ENCODE data around the gene CLP1. TPM values are rescaled to one million over a fixed set of nuclear protein-coding genes. Genes with fewer than 3 reads are reported as not detected.

CLP1 gene
- 8.6 and 8.8 TPM in 2 replicates for total RNA-seq (2013; cell fraction: nucleolus; rRNA removed)
- total RNA-seq (2014; rRNA removed) (21.3 and 22.0 TPM in 2 replicates), total RNA-seq (2014; rRNA removed; fragmentation: Illumina TruSeq; extraction: Trizol) (23.9 and 24.0 TPM in 2 replicates), total RNA-seq (2021) (19.9 and 20.0 TPM in 2 replicates), polyA plus RNA-seq (2011; rRNA removed) (29.1 and 31.7 TPM in 2 replicates), polyA plus RNA-seq (2014; fragmentation: Illumina TruSeq; extraction: Trizol) (23.9 and 30.0 TPM in 2 replicates), polyA plus RNA-seq (2014; fragmentation: Nextera tagmentation; extraction: Ambion mirVana) (10 to 100 TPM; 33.6 to 45.7 TPM), polyA plus RNA-seq (2014; rRNA removed) (20.7 and 21.2 TPM in 2 replicates), polyA plus RNA-seq (2016; fragmentation: Nextera tagmentation; extraction: Ambion mirVana) (10 to 100 TPM; 31.6 to 36.3 TPM), polyA minus RNA-seq (2011; rRNA and poly(A)+ RNA removed) (31.1 and 41.7 TPM in 2 replicates), Bru-seq, nascent RNA (percentile 81 among the genes with signal in this experiment), BruChase-seq, experiment 1, labeled RNA remaining after a 6-hour chase (percentile 58 among the genes with signal in this experiment), BruChase-seq, experiment 2, labeled RNA remaining after a 2-hour chase (percentile 91 among the genes with signal in this experiment)
- polyA plus RNA-seq (2011; ENCODE audit: low read depth) = 11.6 TPM
- polyA plus RNA-seq (2011; cell fraction: cytosol; rRNA removed) = 34.3 and 38.5 TPM in 2 replicates
- 21.4 and 28.7 TPM in 2 replicates for polyA plus RNA-seq (2011; cell fraction: nucleus; rRNA removed)
- polyA plus RNA-seq (2012) = 15.0 and 16.3 TPM in 2 replicates
- polyA minus RNA-seq (2011; cell fraction: cytosol; rRNA and poly(A)+ RNA removed) = 7.4 and 8.5 TPM in 2 replicates
- polyA minus RNA-seq (2011; cell fraction: nucleus; rRNA and poly(A)+ RNA removed) = 7.6 and 10.2 TPM in 2 replicates
- long read RNA-seq, experiment 1, transcript CLP1-205 (3 exons, 2,435 nt) = major isoform, 49 of 51 reads
- long read RNA-seq, experiment 1, partial matches to known transcripts = 1 of 51 reads
- long read RNA-seq, experiment 1, other reads (novel, unspliced or antisense) = 1 of 51 reads
- long read RNA-seq, experiment 2, transcript CLP1-202 (3 exons, 1,392 nt) = minor isoform, 8 of 399 reads
- long read RNA-seq, experiment 2, transcript CLP1-205 (3 exons, 2,435 nt) = major isoform, 368 of 399 reads
- long read RNA-seq, experiment 2, partial matches to known transcripts = 14 of 399 reads
- long read RNA-seq, experiment 2, other reads (novel, unspliced or antisense) = 8 of 399 reads

- ATAC-seq (peak; percentile 99), DNase-seq (ENCODE audit: low read depth, low spot score) (peak; percentile 94), FAIRE-seq (peak; percentile 78)
- H3K4me1 ChIP-seq (ENCODE audit: control insufficient read depth, insufficient read depth, low read length) = peaks cover 6% of the 10 kb centered on the region; the same call in 1 of the 2 replicates
- H4K20me1 ChIP-seq (ENCODE audit: control insufficient read depth, insufficient read depth) = no peaks in the 10 kb centered on the region
- SMC1A ChIA-PET (ENCODE audit: uncharacterized antibody, unreplicated experiment) = interaction anchor here (0.7 to 3.1 kb wide), 6 partner anchors 9 to 143 kb away, joined by 3 to 14 read pairs (median 4); partner anchors contain the start of gene MED19
- no peaks in the 10 kb centered on the region for H3K27me3 ChIP-seq (replicated peaks in 1 of 2; ENCODE audit: control insufficient read depth in 2 of 2, insufficient read depth in 2 of 2, low read length in 1 of 2)
- WGBS (ENCODE audit: insufficient coverage, insufficient replicate concordance, low lambda C conversion rate, missing lambda C conversion rate) = under 1% methylated on average over 45 of the region's 45 CpGs
- RAD21 ChIA-PET (ENCODE audit: unreplicated experiment) = interaction anchor here (1.0 kb wide), 2 partner anchors 10 to 143 kb away, joined by 3 to 5 read pairs; no protein-coding TSS in a partner anchor
- intact Hi-C loops (cut with micrococcal nuclease; ENCODE audit: unreplicated experiment) (loop anchor here (1.0 kb wide), 2 partner anchors 10 to 232 kb away; no protein-coding TSS in a partner anchor), in situ Hi-C loops (cut with MboI) (no loop called here)
- peak within 1 kb of the TSS; percentile 93 for H3K9ac ChIP-seq (ENCODE audit: control insufficient read depth, insufficient read depth, low read length)
- CTCF ChIA-PET = interaction anchor here (0.6 to 5.6 kb wide), 10 partner anchors 11 to 312 kb away, joined by 3 to 34 read pairs (median 3); no protein-coding TSS in a partner anchor
- peak within 1 kb of the TSS; percentile 75 for H3K27ac ChIP-seq (ENCODE audit: control insufficient read depth, insufficient read depth)
- H3K79me2 ChIP-seq (ENCODE audit: control insufficient read depth, insufficient read depth, low read length) = peaks cover 18% of the 10 kb centered on the region
- H3K9me3 ChIP-seq (replicated peaks; ENCODE audit: control insufficient read depth, insufficient read depth, low read length) = no peaks in the 10 kb centered on the region
- BruUV-seq (replicated peaks) = no TSS peak
- POLR2A ChIA-PET = interaction anchor here (0.8 to 1.3 kb wide), 3 partner anchors 10 to 55 kb away, joined by 3 to 7 read pairs (median 6); partner anchors contain the start of genes MED19, TMX2 and ZDHHC5
- H3K4me3 ChIP-seq = peak within 1 kb of the TSS; percentile 91
- peak within 1 kb of the TSS; percentile 95 for H2AFZ ChIP-seq (ENCODE audit: control insufficient read depth, low read depth, low read length)
- peaks cover 7 to 9% of the 10 kb centered on the region in 2 experiments; a peak in 3 of 4 replicates for H3K36me3 ChIP-seq (ENCODE audit: control insufficient read depth in 2 of 2, insufficient read depth in 2 of 2, low read length in 1 of 2)
- peak within 1 kb of the TSS; percentile 93 for H3K4me2 ChIP-seq (ENCODE audit: control insufficient read depth, insufficient read depth)
- peak; percentile 79 for TF ChIP-seq NRF1 (conservative IDR thresholded peaks at IDR 0.05; ENCODE audit: low read depth, low read length)
- peak; percentile 3 to 97 for TF ChIP-seq EGR1 (IDR thresholded peaks at IDR 0.05; ENCODE audit: borderline replicate concordance in 1 of 2, low read depth in 2 of 2, low read length in 2 of 2)
- peak; percentile 37; the same call in 1 of the 2 replicates for TF ChIP-seq RAD51 (IDR thresholded peaks at IDR 0.05)
- TF ChIP-seq, protein P1, sequence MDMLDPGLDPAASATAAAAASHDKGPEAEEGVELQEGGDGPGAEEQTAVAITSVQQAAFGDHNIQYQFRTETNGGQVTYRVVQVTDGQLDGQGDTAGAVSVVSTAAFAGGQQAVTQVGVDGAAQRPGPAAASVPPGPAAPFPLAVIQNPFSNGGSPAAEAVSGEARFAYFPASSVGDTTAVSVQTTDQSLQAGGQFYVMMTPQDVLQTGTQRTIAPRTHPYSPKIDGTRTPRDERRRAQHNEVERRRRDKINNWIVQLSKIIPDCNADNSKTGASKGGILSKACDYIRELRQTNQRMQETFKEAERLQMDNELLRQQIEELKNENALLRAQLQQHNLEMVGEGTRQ (IDR thresholded peaks at IDR 0.05; ENCODE audit: borderline replicate concordance, low read depth, low read length) = peak; percentile 41; the same call in 1 of the 2 replicates
- no peak for TF ChIP-seq ZBTB33 (IDR thresholded peaks at IDR 0.05)
- no peak for TF ChIP-seq PAX8 (IDR thresholded peaks at IDR 0.05)
- TF ChIP-seq, protein P2, sequence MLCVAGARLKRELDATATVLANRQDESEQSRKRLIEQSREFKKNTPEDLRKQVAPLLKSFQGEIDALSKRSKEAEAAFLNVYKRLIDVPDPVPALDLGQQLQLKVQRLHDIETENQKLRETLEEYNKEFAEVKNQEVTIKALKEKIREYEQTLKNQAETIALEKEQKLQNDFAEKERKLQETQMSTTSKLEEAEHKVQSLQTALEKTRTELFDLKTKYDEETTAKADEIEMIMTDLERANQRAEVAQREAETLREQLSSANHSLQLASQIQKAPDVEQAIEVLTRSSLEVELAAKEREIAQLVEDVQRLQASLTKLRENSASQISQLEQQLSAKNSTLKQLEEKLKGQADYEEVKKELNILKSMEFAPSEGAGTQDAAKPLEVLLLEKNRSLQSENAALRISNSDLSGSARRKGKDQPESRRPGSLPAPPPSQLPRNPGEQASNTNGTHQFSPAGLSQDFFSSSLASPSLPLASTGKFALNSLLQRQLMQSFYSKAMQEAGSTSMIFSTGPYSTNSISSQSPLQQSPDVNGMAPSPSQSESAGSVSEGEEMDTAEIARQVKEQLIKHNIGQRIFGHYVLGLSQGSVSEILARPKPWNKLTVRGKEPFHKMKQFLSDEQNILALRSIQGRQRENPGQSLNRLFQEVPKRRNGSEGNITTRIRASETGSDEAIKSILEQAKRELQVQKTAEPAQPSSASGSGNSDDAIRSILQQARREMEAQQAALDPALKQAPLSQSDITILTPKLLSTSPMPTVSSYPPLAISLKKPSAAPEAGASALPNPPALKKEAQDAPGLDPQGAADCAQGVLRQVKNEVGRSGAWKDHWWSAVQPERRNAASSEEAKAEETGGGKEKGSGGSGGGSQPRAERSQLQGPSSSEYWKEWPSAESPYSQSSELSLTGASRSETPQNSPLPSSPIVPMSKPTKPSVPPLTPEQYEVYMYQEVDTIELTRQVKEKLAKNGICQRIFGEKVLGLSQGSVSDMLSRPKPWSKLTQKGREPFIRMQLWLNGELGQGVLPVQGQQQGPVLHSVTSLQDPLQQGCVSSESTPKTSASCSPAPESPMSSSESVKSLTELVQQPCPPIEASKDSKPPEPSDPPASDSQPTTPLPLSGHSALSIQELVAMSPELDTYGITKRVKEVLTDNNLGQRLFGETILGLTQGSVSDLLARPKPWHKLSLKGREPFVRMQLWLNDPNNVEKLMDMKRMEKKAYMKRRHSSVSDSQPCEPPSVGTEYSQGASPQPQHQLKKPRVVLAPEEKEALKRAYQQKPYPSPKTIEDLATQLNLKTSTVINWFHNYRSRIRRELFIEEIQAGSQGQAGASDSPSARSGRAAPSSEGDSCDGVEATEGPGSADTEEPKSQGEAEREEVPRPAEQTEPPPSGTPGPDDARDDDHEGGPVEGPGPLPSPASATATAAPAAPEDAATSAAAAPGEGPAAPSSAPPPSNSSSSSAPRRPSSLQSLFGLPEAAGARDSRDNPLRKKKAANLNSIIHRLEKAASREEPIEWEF (IDR thresholded peaks at IDR 0.05; ENCODE audit: insufficient replicate concordance, low read depth, low read length) = no peak
- no peak for TF ChIP-seq SMC3 (IDR thresholded peaks at IDR 0.05; ENCODE audit: borderline replicate concordance, low read length)
These were observed at the start of gene CLP1 for GRCh38 chr11:57657194-57658022. CLP1 (plus strand) TSS chr11:57657762; CDS start chr11:57659477, 1,715 bp downstream.
